Activated T-cell treated with anti-CD3 and anti-CD28 coated beads, Interleukin-2, amount 50 U/mL, for 24 hours (primary cell): ENCODE results near the gene TBX2.

ENCODE experiments used
- DNase-seq: peaks from one replicate; pipeline ENCODE4 v3.0.0-alpha.2; 2020
- H3K27ac Mint-ChIP-seq: 2 replicates; pipeline ENCODE4 v1.8.0; 2020; ENCODE audit warnings: mild to moderate bottlenecking, mixed read lengths
- H3K27me3 Mint-ChIP-seq: 2 replicates; pipeline ENCODE4 v1.8.0; 2020; ENCODE audit warnings: mixed read lengths
- H3K36me3 Mint-ChIP-seq: 2 replicates; pipeline ENCODE4 v1.8.0; 2020; ENCODE audit warnings: low read depth, mixed read lengths
- H3K4me1 Mint-ChIP-seq: 2 replicates; pipeline ENCODE4 v1.8.0; 2020; ENCODE audit warnings: low read depth, mixed read lengths
- H3K4me3 Mint-ChIP-seq: 2 replicates; pipeline ENCODE4 v1.8.0; 2020; ENCODE audit warnings: mild to moderate bottlenecking, moderate library complexity, mixed read lengths
- H3K9me3 Mint-ChIP-seq: 2 replicates; pipeline ENCODE4 v1.8.0; 2020; ENCODE audit warnings: mixed read lengths

Gene TBX2

GRCh38 chr17:61408151-61409041 lies 8.8 kb downstream of the TBX2 start:
- Mint-ChIP-seq H3K36me3 (no peaks in the 10 kb centered on the region), H3K27me3 (peaks cover 69% of the 10 kb centered on the region), H3K4me1 (peaks cover 33% of the 10 kb centered on the region), H3K27ac (no peak overlapping the region), H3K4me3 (peak overlapping the region; percentile 57), H3K9me3 (no peaks in the 10 kb centered on the region)
- DNase-seq = no peak

GRCh38 chr17:61409301-61410112 lies 9.9 kb downstream of the TBX2 start:
- peak overlapping the region; percentile 52 for H3K4me3 Mint-ChIP-seq
- no peaks in the 10 kb centered on the region for H3K9me3 Mint-ChIP-seq
- H3K27ac Mint-ChIP-seq = no peak overlapping the region
- peaks cover 62% of the 10 kb centered on the region for H3K27me3 Mint-ChIP-seq
- peak; percentile 66 for DNase-seq
- no peaks in the 10 kb centered on the region for H3K36me3 Mint-ChIP-seq
- peaks cover 24% of the 10 kb centered on the region for H3K4me1 Mint-ChIP-seq

GRCh38 chr17:61410141-61411010 lies 10.7 kb downstream of the TBX2 start:
- no peak overlapping the region for H3K27ac Mint-ChIP-seq
- H3K36me3 Mint-ChIP-seq = no peaks in the 10 kb centered on the region
- H3K9me3 Mint-ChIP-seq = no peaks in the 10 kb centered on the region
- peak overlapping the region; percentile 58 for H3K4me3 Mint-ChIP-seq
- peaks cover 20% of the 10 kb centered on the region for H3K4me1 Mint-ChIP-seq
- DNase-seq = peak; percentile 82
- H3K27me3 Mint-ChIP-seq = peaks cover 57% of the 10 kb centered on the region

GRCh38 chr17:61411011-61411260 lies 11.3 kb downstream of the TBX2 start:
- no peaks in the 10 kb centered on the region for H3K36me3 Mint-ChIP-seq
- H3K4me1 Mint-ChIP-seq = peaks cover 20% of the 10 kb centered on the region
- no peak overlapping the region for H3K4me3 Mint-ChIP-seq
- H3K27ac Mint-ChIP-seq = no peak overlapping the region
- peaks cover 55% of the 10 kb centered on the region for H3K27me3 Mint-ChIP-seq
- H3K9me3 Mint-ChIP-seq = no peaks in the 10 kb centered on the region
- DNase-seq = no peak

- H3K9me3 Mint-ChIP-seq = no peaks in the 10 kb centered on the region
- no peaks in the 10 kb centered on the region for H3K36me3 Mint-ChIP-seq
- peak overlapping the region; percentile 54 for H3K4me3 Mint-ChIP-seq
- peaks cover 49% of the 10 kb centered on the region for H3K27me3 Mint-ChIP-seq
- no peak overlapping the region for H3K27ac Mint-ChIP-seq
- DNase-seq = peak; percentile 66
- peaks cover 20% of the 10 kb centered on the region for H3K4me1 Mint-ChIP-seq
Observed at GRCh38 chr17:61411261-61412142, 11.9 kb downstream of the TBX2 start.

- H3K4me3 Mint-ChIP-seq = peak overlapping the region; percentile 60
- DNase-seq = peak; percentile 90
- H3K9me3 Mint-ChIP-seq = no peaks in the 10 kb centered on the region
- no peaks in the 10 kb centered on the region for H3K36me3 Mint-ChIP-seq
- H3K27ac Mint-ChIP-seq = no peak overlapping the region
- peaks cover 24% of the 10 kb centered on the region for H3K4me1 Mint-ChIP-seq
- peaks cover 48% of the 10 kb centered on the region for H3K27me3 Mint-ChIP-seq
Observed at GRCh38 chr17:61412143-61412859, 12.7 kb downstream of the TBX2 start.

GRCh38 chr17:61412860-61413660 lies 13.4 kb downstream of the TBX2 start:
- Mint-ChIP-seq H3K4me3 (peak overlapping the region; percentile 15), H3K27me3 (peaks cover 47% of the 10 kb centered on the region), H3K27ac (no peak overlapping the region), H3K36me3 (no peaks in the 10 kb centered on the region), H3K9me3 (no peaks in the 10 kb centered on the region), H3K4me1 (peaks cover 21% of the 10 kb centered on the region)
- no peak for DNase-seq

- Mint-ChIP-seq H3K36me3 (no peaks in the 10 kb centered on the region), H3K4me3 (no peak overlapping the region), H3K4me1 (peaks cover 18% of the 10 kb centered on the region), H3K9me3 (no peaks in the 10 kb centered on the region), H3K27me3 (peaks cover 45% of the 10 kb centered on the region), H3K27ac (no peak overlapping the region)
- no peak for DNase-seq
Observed at GRCh38 chr17:61413661-61414126, 14.1 kb downstream of the TBX2 start.

- no peaks in the 10 kb centered on the region for H3K9me3 Mint-ChIP-seq
- DNase-seq = no peak
- peaks cover 45% of the 10 kb centered on the region for H3K27me3 Mint-ChIP-seq
- no peak overlapping the region for H3K4me3 Mint-ChIP-seq
- H3K27ac Mint-ChIP-seq = no peak overlapping the region
- H3K4me1 Mint-ChIP-seq = peaks cover 16% of the 10 kb centered on the region
- H3K36me3 Mint-ChIP-seq = no peaks in the 10 kb centered on the region
Observed at GRCh38 chr17:61414141-61414935, 14.7 kb downstream of the TBX2 start.

- Mint-ChIP-seq H3K27ac (no peak overlapping the region), H3K4me1 (peaks cover 14% of the 10 kb centered on the region), H3K36me3 (no peaks in the 10 kb centered on the region), H3K9me3 (no peaks in the 10 kb centered on the region), H3K4me3 (no peak overlapping the region), H3K27me3 (peaks cover 44% of the 10 kb centered on the region)
- DNase-seq = no peak
Observed at GRCh38 chr17:61414936-61415251, 15.3 kb downstream of the TBX2 start.

GRCh38 chr17:61415374-61416210 lies 15.9 kb downstream of the TBX2 start:
- no peak for DNase-seq
- H3K9me3 Mint-ChIP-seq = no peaks in the 10 kb centered on the region
- no peak overlapping the region for H3K27ac Mint-ChIP-seq
- no peaks in the 10 kb centered on the region for H3K36me3 Mint-ChIP-seq
- H3K27me3 Mint-ChIP-seq = peaks cover 43% of the 10 kb centered on the region
- no peak overlapping the region for H3K4me3 Mint-ChIP-seq
- peaks cover 7% of the 10 kb centered on the region for H3K4me1 Mint-ChIP-seq
